Measurements from ENCODE around the gene ZBTB47.

Gene ZBTB47

DNA sequence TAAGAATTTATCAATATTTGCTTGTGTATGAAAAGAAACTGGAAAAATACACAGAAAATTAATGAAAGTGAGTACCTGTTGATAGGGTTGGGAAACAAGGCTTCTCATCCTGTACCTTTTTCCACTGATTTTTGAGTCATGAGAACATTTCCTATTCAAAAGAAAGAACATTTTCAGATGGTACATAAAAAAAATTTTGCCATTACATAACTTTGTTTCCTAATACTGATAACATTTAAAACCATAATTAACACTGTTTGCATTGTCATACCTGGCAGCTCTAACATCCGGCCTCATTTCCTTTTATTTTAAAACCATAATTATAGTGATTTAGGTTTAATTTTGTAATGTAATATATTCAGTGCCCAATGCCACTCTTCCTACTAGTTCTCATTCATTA, 41.3 kb upstream of the ZBTB47 start:
- H3K4me1 ChIP-seq = no peaks in the 10 kb centered on the region
- no peaks in the 10 kb centered on the region for H3K27me3 ChIP-seq (ENCODE audit: control insufficient read depth, insufficient read depth, low read length)
- H2AFZ ChIP-seq = no peak overlapping the region
- H3K36me3 ChIP-seq (ENCODE audit: control insufficient read depth, insufficient read depth, low read length) = no peaks in the 10 kb centered on the region
- H3K79me2 ChIP-seq = peaks cover 55% of the 10 kb centered on the region
- no peaks in the 10 kb centered on the region for H3K9me3 ChIP-seq (ENCODE audit: control insufficient read depth, low read length)
- no peak overlapping the region for H3K4me2 ChIP-seq (ENCODE audit: low read length)
- no peak overlapping the region for H3K4me3 ChIP-seq (ENCODE audit: low read depth, low read length)
- no peak overlapping the region for H3K9ac ChIP-seq
- H3K27ac ChIP-seq = no peak overlapping the region
- TF ChIP-seq, protein P1, sequence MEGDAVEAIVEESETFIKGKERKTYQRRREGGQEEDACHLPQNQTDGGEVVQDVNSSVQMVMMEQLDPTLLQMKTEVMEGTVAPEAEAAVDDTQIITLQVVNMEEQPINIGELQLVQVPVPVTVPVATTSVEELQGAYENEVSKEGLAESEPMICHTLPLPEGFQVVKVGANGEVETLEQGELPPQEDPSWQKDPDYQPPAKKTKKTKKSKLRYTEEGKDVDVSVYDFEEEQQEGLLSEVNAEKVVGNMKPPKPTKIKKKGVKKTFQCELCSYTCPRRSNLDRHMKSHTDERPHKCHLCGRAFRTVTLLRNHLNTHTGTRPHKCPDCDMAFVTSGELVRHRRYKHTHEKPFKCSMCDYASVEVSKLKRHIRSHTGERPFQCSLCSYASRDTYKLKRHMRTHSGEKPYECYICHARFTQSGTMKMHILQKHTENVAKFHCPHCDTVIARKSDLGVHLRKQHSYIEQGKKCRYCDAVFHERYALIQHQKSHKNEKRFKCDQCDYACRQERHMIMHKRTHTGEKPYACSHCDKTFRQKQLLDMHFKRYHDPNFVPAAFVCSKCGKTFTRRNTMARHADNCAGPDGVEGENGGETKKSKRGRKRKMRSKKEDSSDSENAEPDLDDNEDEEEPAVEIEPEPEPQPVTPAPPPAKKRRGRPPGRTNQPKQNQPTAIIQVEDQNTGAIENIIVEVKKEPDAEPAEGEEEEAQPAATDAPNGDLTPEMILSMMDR (IDR thresholded peaks at IDR 0.05) = no peak

DNA sequence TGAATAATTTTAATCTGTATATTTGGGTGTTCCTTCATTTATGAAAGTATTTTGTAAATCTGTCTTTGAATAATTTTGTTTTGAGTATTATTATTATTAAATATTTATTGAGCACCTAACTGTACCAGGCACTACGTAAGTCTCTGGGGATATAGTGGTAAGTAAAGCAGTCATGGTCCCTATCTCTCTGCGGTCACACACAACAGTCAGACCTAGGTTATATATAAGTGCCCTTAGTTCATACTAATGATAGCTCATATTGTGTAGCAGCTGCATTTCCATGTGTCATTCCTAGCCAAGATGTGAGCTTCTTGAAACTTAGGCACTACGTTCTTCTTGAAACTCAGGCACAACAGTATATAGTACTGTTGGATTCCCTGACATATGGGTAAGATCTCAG, 40.6 kb upstream of the ZBTB47 start:
- Histone ChIP-seq H3K27ac (no peak overlapping the region), H3K27me3 (ENCODE audit: control insufficient read depth, insufficient read depth, low read length) (no peaks in the 10 kb centered on the region), H3K4me1 (no peaks in the 10 kb centered on the region), H3K9me3 (ENCODE audit: control insufficient read depth, low read length) (no peaks in the 10 kb centered on the region), H2AFZ (no peak overlapping the region), H3K36me3 (ENCODE audit: control insufficient read depth, insufficient read depth, low read length) (no peaks in the 10 kb centered on the region), H3K4me3 (ENCODE audit: low read depth, low read length) (no peak overlapping the region), H3K9ac (no peak overlapping the region), H3K4me2 (ENCODE audit: low read length) (no peak overlapping the region), H3K79me2 (peaks cover 53% of the 10 kb centered on the region)
- TF ChIP-seq, protein P1 (IDR thresholded peaks at IDR 0.05) = no peak

DNA sequence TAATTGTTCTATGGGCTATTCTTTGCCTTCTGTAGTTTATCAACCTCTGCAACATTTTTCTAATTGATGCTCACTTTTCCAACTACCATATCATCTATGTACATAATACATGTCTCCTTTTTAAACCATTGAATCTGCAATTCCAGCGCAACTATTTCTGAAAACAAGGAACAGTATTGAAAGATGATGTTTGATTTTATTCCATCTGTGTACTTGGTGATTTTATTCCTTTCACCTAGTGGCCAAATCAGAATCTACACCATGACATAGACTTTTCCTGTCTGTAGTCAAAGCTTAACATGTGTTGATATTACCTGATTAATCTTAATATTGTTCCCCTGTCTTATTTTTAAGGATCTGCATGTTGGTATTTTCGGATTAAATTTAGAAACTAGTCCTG, 40.0 kb upstream of the ZBTB47 start:
- H3K9ac ChIP-seq = no peak overlapping the region
- H2AFZ ChIP-seq = no peak overlapping the region
- no peak overlapping the region for H3K4me2 ChIP-seq (ENCODE audit: low read length)
- H3K4me1 ChIP-seq = no peaks in the 10 kb centered on the region
- TF ChIP-seq, protein P1 (IDR thresholded peaks at IDR 0.05) = peak; percentile 30
- H3K4me3 ChIP-seq (ENCODE audit: low read depth, low read length) = no peak overlapping the region
- no peak overlapping the region for H3K27ac ChIP-seq
- peaks cover 47% of the 10 kb centered on the region for H3K79me2 ChIP-seq
- H3K9me3 ChIP-seq (ENCODE audit: control insufficient read depth, low read length) = no peaks in the 10 kb centered on the region
- no peaks in the 10 kb centered on the region for H3K36me3 ChIP-seq (ENCODE audit: control insufficient read depth, insufficient read depth, low read length)
- H3K27me3 ChIP-seq (ENCODE audit: control insufficient read depth, insufficient read depth, low read length) = no peaks in the 10 kb centered on the region

DNA sequence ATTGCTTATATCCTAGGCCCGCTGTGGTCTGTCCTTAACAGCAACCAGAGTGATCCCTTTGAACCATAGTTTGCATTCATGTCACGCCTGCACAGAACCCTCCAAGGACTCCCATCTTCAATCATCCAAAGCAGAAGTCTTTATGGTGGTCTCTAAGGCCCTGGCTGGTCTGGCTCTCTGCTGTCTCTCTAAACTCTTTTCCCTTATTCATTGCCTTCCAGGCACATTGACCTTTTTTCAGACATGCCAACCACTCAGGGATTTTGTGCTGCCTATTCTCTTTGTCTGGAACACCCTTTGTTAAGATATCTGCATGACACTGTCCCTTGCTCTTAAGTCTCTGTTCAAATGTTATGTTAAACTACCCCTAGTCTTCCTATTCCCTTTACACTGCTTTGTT, 21.9 kb upstream of the ZBTB47 start:
- TF ChIP-seq, protein P1 (IDR thresholded peaks at IDR 0.05) = no peak
- no peaks in the 10 kb centered on the region for H3K4me1 ChIP-seq
- no peaks in the 10 kb centered on the region for H3K9me3 ChIP-seq (ENCODE audit: control insufficient read depth, low read length)
- H3K79me2 ChIP-seq = peaks cover 3% of the 10 kb centered on the region
- no peak overlapping the region for H2AFZ ChIP-seq
- no peak overlapping the region for H3K9ac ChIP-seq
- no peaks in the 10 kb centered on the region for H3K36me3 ChIP-seq (ENCODE audit: control insufficient read depth, insufficient read depth, low read length)
- no peak overlapping the region for H3K27ac ChIP-seq
- no peaks in the 10 kb centered on the region for H3K27me3 ChIP-seq (ENCODE audit: control insufficient read depth, insufficient read depth, low read length)
- H3K4me3 ChIP-seq (ENCODE audit: low read depth, low read length) = no peak overlapping the region
- H3K4me2 ChIP-seq (ENCODE audit: low read length) = no peak overlapping the region

DNA sequence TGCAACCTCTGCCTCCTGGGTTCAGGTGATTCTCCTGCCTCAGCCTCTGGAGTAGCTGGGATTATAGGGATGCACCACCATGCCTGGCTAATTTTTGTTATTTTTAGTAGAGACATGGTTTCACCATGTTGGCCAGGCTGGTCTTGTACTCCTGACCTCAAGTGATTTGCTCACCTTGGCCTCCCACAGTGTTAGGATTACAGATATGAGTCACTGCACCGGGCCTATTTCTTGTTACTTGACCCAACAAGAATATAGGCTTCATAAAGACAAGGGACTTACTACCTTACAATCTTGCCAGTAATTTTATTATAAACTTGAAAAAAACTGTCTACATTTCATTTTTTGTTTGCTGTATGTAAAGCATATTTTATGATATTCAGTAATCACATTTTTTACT, 21.4 kb upstream of the ZBTB47 start:
- Histone ChIP-seq H3K9me3 (ENCODE audit: control insufficient read depth, low read length) (no peaks in the 10 kb centered on the region), H3K36me3 (ENCODE audit: control insufficient read depth, insufficient read depth, low read length) (no peaks in the 10 kb centered on the region), H3K27ac (no peak overlapping the region), H3K27me3 (ENCODE audit: control insufficient read depth, insufficient read depth, low read length) (no peaks in the 10 kb centered on the region), H3K9ac (no peak overlapping the region), H2AFZ (no peak overlapping the region), H3K4me2 (ENCODE audit: low read length) (no peak overlapping the region), H3K4me1 (no peaks in the 10 kb centered on the region), H3K79me2 (peaks cover 3% of the 10 kb centered on the region), H3K4me3 (ENCODE audit: low read depth, low read length) (no peak overlapping the region)
- TF ChIP-seq, protein P1 (IDR thresholded peaks at IDR 0.05) = no peak
